Spleen (tissue), 7 donors: ENCODE measurements around the gene RBM42.

Source experiments
- POLR2A ChIP-seq, 3 donors: fragments of 450-650 bp; IDR thresholded peaks; one replicate each; pipeline ENCODE4 v1.5.1; 2017; ENCODE audit warnings: antibody characterized with exemption in 3 of 3, mild to moderate bottlenecking in 1 of 3
- POLR2AphosphoS5 ChIP-seq, 3 donors: sonication (generic); formaldehyde crosslinking; IDR thresholded peaks; one replicate each; pipeline ENCODE4 v1.5.1; 2017; ENCODE audit warnings: antibody characterized with exemption in 3 of 3
- TF ChIP-seq, protein P1 (sequence below), 11 experiments: fragments of 200-600 bp in 7 of 11; fragments of 450-650 bp in 4 of 11; sonication (generic) in 4 of 11; IDR thresholded peaks in 8 of 11; conservative IDR thresholded peaks in 3 of 11; 1 replicate in 7 of 11; 2 replicates in 4 of 11; pipeline versions ENCODE4 v1.4.0 to v1.8.0; 2016 to 2021; ENCODE audit warnings: antibody characterized with exemption in 11 of 11, inconsistent platforms in 4 of 11, mild to moderate bottlenecking in 1 of 11
- donor health status: DM: no; HTN: no; CAD: no; lungs with moderate emphysema.
- donor health status: DM: no; HTN: no; CAD: no.
- donor health status: DM: no; HTN: no; CAD: no.

- TF ChIP-seq, protein P1, sequence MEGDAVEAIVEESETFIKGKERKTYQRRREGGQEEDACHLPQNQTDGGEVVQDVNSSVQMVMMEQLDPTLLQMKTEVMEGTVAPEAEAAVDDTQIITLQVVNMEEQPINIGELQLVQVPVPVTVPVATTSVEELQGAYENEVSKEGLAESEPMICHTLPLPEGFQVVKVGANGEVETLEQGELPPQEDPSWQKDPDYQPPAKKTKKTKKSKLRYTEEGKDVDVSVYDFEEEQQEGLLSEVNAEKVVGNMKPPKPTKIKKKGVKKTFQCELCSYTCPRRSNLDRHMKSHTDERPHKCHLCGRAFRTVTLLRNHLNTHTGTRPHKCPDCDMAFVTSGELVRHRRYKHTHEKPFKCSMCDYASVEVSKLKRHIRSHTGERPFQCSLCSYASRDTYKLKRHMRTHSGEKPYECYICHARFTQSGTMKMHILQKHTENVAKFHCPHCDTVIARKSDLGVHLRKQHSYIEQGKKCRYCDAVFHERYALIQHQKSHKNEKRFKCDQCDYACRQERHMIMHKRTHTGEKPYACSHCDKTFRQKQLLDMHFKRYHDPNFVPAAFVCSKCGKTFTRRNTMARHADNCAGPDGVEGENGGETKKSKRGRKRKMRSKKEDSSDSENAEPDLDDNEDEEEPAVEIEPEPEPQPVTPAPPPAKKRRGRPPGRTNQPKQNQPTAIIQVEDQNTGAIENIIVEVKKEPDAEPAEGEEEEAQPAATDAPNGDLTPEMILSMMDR (IDR thresholded peaks at IDR 0.05 in 8 of 11, conservative IDR thresholded peaks at IDR 0.05 in 3 of 11): no peak
- TF ChIP-seq POLR2AphosphoS5 (IDR thresholded peaks at IDR 0.05): no peak
- no peak for TF ChIP-seq POLR2A (IDR thresholded peaks at IDR 0.05)
These were observed 7.1 kb upstream of the RBM42 start for GRCh38 chr19:35621708-35622107.
